Skin of body (tissue), 2 donors: ENCODE results near the gene VGLL4. TPM values are rescaled to one million over a fixed set of nuclear protein-coding genes. Genes with fewer than 3 reads are reported as not detected.
A peak's percentile ranks its signal among the peaks of the same experiment; 100 is the strongest.

Experiments used
- DNase-seq: peaks from one replicate; lab custom pipeline; 2025; lab: John Stamatoyannopoulos, UW
- total RNA-seq: library from RNA; depleted of rRNA; stranded (reverse); fragments of >200 nt; gene quantifications from one replicate; pipeline ENCODE4 v1.2.3, GENCODE V29; 2014

The VGLL4 gene
- total RNA-seq, 1 donor from 2014 or later, result 63.2 TPM

- DNase-seq, result no peak
Measured at GRCh38 chr3:11552289-11553264, 91.1 kb downstream of the VGLL4 start.

- peak; percentile 80 for DNase-seq
Measured at GRCh38 chr3:11551036-11551435, 92.7 kb downstream of the VGLL4 start.

- no peak for DNase-seq
Measured at GRCh38 chr3:11549580-11550140, 94.1 kb downstream of the VGLL4 start.

GRCh38 chr3:11548721-11549131, 95.0 kb downstream of the VGLL4 start:
- DNase-seq, result peak; percentile 22

GRCh38 chr3:11547498-11547897, 96.2 kb downstream of the VGLL4 start:
- no peak for DNase-seq

- no peak for DNase-seq
Measured at GRCh38 chr3:11546657-11547302, 96.9 kb downstream of the VGLL4 start.

GRCh38 chr3:11545186-11545851, 98.4 kb downstream of the VGLL4 start:
- DNase-seq, result no peak

- no peak for DNase-seq
Measured at GRCh38 chr3:11544412-11545181, 99.1 kb downstream of the VGLL4 start.

- DNase-seq, result no peak
Measured at GRCh38 chr3:11543948-11544387, 99.7 kb downstream of the VGLL4 start.

GRCh38 chr3:11543141-11543947, 100.4 kb downstream of the VGLL4 start:
- no peak for DNase-seq

GRCh38 chr3:11542551-11542950, 101.2 kb downstream of the VGLL4 start:
- no peak for DNase-seq

GRCh38 chr3:11541321-11542303, 102.1 kb downstream of the VGLL4 start:
- no peak for DNase-seq

GRCh38 chr3:11539677-11540076, 104.0 kb downstream of the VGLL4 start:
- DNase-seq, result no peak

GRCh38 chr3:11539218-11539617, 104.5 kb downstream of the VGLL4 start:
- no peak for DNase-seq

- DNase-seq, result no peak
Measured at GRCh38 chr3:11538581-11538980, 105.1 kb downstream of the VGLL4 start.

GRCh38 chr3:11536936-11537612, 106.6 kb downstream of the VGLL4 start:
- DNase-seq, result no peak

GRCh38 chr3:11536132-11536935, 107.4 kb downstream of the VGLL4 start:
- no peak for DNase-seq
